ENCODE measurements around the gene MTRFR.

DNA sequence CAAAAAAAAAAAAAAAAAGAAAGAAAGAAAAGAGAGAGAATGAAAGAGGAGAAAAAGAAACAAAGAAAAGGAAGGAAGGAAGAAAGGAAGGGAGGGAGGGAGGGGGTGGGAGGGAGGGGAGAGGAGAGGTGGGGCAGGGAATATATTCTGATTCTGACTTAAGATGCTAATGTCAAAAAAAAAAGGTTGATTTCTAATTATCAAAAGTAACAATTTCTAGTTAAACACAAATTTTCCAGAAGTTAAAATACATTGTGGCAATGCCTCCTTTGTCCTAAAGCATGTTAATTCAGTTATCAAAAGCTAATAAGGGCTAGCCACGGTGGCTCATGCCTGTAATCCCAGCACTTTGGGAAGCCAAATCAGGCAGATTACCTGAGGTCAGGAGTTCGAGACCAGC lies 7.8 kb upstream of the MTRFR start:
- TF ChIP-seq EP300 (IDR thresholded peaks at IDR 0.05) (no peak), CTCF (IDR thresholded peaks at IDR 0.05) (no peak)

All from esophagus muscularis mucosa (tissue), 3 donors.